ENCODE measurements around the gene MLIP. TPM values are rescaled to one million over a fixed set of nuclear protein-coding genes. Genes with fewer than 3 reads are reported as not detected.

MLIP gene
- total and polyA plus RNA-seq, 2 experiments from 2014 or later, result not detected

DNA sequence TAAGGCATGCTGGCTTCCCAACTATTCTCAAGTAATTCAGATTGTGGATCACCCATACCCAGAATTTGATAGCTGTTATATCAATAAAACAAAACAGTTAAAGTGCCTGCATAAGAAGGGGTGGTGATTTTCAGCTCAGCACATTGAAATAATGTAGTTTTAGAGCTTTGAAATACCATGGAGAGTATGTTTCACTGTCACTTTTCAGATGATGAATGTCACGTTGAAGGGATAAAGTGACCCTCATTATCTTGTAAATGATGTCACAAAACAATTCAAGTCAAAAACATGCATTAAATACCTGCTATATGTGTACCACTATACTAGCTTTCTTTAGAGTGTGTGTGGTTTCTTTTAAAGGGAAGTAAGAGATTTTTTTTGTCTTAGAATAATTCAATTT lies 27.6 kb downstream of the MLIP start:
- Histone ChIP-seq H3K27me3 (replicated peaks; ENCODE audit: insufficient read depth) (no peaks in the 10 kb centered on the region), H3F3A (ENCODE audit: insufficient read depth) (no peaks in the 10 kb centered on the region), H3K79me2 (ENCODE audit: insufficient read depth) (no peaks in the 10 kb centered on the region), H3K9ac (no peak overlapping the region), H3K27ac (no peak overlapping the region), H3K4me1 (ENCODE audit: insufficient read depth) (peaks cover 8% of the 10 kb centered on the region; the same call in 1 of the 2 replicates), H3K9me2 (ENCODE audit: insufficient read depth) (no peaks in the 10 kb centered on the region), H3K9me3 (ENCODE audit: low read depth) (no peaks in the 10 kb centered on the region), H3K36me3 (ENCODE audit: low read depth) (no peaks in the 10 kb centered on the region), H2AFZ (no peak overlapping the region), H3K4me2 (ENCODE audit: unreplicated experiment) (no peak overlapping the region), H4K20me1 (ENCODE audit: insufficient read depth) (no peaks in the 10 kb centered on the region), H3K4me3 (no peak overlapping the region)
- TF ChIP-seq EZH2phosphoT487 (IDR thresholded peaks at IDR 0.05; ENCODE audit: insufficient read depth, low read depth), result no peak
- in situ Hi-C loops (cut with MboI), result no loop called here
- DNase-seq, result no peak
- 60 to 71% methylated on average over 1 of the region's 1 CpG for WGBS, 2 experiments (ENCODE audit: low coverage in 1 of 2, low lambda C conversion rate in 2 of 2, missing lambda C conversion rate in 2 of 2)

DNA sequence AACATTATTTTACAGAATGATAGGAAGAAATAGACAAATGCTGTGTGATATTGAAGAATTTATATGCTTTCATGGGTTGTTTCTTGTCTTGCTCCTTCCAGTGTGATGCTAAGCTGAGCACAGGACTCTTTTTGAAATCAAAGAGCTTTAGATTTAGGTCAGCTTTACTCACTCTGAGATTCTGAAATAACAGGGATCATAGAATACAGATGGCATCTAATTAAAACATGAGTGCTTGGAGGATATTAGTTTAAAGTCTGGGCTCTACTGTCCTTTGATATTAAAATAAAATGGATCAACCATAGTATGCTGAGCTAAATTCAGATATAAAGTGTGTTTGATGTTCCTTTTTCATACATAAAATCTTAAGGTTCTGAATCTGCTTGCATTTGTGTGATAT lies 29.6 kb downstream of the MLIP start:
- Histone ChIP-seq H3K27me3 (replicated peaks; ENCODE audit: insufficient read depth) (no peaks in the 10 kb centered on the region), H3K79me2 (ENCODE audit: insufficient read depth) (no peaks in the 10 kb centered on the region), H3K9ac (no peak overlapping the region), H3K9me2 (ENCODE audit: insufficient read depth) (no peaks in the 10 kb centered on the region), H3K4me3 (no peak overlapping the region), H3K9me3 (ENCODE audit: low read depth) (no peaks in the 10 kb centered on the region), H3F3A (ENCODE audit: insufficient read depth) (no peaks in the 10 kb centered on the region), H3K4me1 (ENCODE audit: insufficient read depth) (peaks cover 6% of the 10 kb centered on the region; the same call in 1 of the 2 replicates), H4K20me1 (ENCODE audit: insufficient read depth) (no peaks in the 10 kb centered on the region), H2AFZ (no peak overlapping the region), H3K27ac (no peak overlapping the region), H3K36me3 (ENCODE audit: low read depth) (no peaks in the 10 kb centered on the region), H3K4me2 (ENCODE audit: unreplicated experiment) (no peak overlapping the region)
- in situ Hi-C loops (cut with MboI), result no loop called here
- TF ChIP-seq EZH2 (IDR thresholded peaks at IDR 0.05; ENCODE audit: insufficient read depth, poor library complexity, severe bottlenecking), result no peak
- no peak for TF ChIP-seq EZH2phosphoT487 (IDR thresholded peaks at IDR 0.05; ENCODE audit: insufficient read depth, low read depth)
- DNase-seq, result no peak

DNA sequence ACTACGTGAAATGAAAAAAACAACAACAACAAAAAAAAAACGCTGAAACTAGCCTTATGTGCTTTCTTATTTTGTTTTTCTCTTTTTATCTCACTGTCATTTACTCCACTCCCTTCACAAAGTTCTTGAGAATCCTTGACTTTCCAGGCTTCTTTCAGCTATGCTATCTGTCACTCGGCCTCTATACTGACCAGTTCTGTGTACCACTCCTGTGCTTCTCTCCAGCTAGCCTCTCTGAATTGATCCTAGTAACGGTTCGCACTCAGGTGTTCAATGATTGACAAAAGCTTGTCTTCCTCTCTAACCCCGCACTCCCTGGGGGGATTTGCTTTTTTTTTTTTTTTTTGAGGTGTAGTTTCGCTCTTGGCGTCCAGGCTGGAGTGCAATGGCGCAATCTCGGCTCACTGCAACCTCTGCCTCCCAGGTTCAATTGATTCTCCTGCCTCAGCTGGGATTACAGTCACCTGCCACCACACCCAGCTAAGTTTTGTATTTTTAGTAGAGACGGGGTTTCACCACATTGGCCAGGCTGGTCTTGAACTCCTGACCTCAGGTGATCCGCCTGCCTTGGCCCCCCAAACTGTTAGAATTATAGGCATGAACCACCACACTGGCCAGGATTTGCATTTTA lies 31.8 kb downstream of the MLIP start:
- H3K27me3 ChIP-seq (replicated peaks; ENCODE audit: insufficient read depth), result no peaks in the 10 kb centered on the region
- no peaks in the 10 kb centered on the region for H3K9me2 ChIP-seq (ENCODE audit: insufficient read depth)
- 68 to 78% methylated on average over 12 of the region's 12 CpGs for WGBS, 2 experiments (ENCODE audit: low coverage in 1 of 2, low lambda C conversion rate in 2 of 2, missing lambda C conversion rate in 2 of 2)
- TF ChIP-seq EZH2phosphoT487 (IDR thresholded peaks at IDR 0.05; ENCODE audit: insufficient read depth, low read depth) (no peak), EZH2 (IDR thresholded peaks at IDR 0.05; ENCODE audit: insufficient read depth, poor library complexity, severe bottlenecking) (no peak)
- H3K27ac ChIP-seq, result no peak overlapping the region
- DNase-seq, result no peak
- H3K4me3 ChIP-seq, result no peak overlapping the region
- H4K20me1 ChIP-seq (ENCODE audit: insufficient read depth), result no peaks in the 10 kb centered on the region
- no peaks in the 10 kb centered on the region for H3K79me2 ChIP-seq (ENCODE audit: insufficient read depth)
- H3K36me3 ChIP-seq (ENCODE audit: low read depth), result no peaks in the 10 kb centered on the region
- no peaks in the 10 kb centered on the region for H3F3A ChIP-seq (ENCODE audit: insufficient read depth)
- no peak overlapping the region for H2AFZ ChIP-seq
- no peaks in the 10 kb centered on the region for H3K9me3 ChIP-seq (ENCODE audit: low read depth)
- no peak overlapping the region for H3K4me2 ChIP-seq (ENCODE audit: unreplicated experiment)
- H3K9ac ChIP-seq, result no peak overlapping the region
- in situ Hi-C loops (cut with MboI), result no loop called here
- H3K4me1 ChIP-seq (ENCODE audit: insufficient read depth), result no peaks in the 10 kb centered on the region

DNA sequence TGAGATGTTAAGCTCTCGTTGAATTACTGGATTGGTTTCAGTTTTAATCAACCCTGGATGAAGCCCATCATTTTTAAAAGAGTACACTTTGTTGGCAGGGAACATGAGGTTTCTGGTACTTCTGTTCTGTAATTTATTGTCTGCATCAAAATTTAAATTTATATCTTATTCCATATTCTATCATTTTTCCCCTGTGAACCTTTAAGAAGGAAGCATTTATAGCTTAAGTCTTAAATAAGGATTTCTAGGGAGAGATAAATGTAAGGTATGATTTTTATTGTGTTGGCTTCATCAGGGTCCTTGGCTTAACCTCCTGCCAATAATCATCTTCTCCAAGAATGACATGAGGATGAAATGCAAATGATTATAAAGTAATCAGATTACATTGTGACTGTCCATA lies 40.6 kb downstream of the MLIP start:
- Histone ChIP-seq H3K9me2 (ENCODE audit: insufficient read depth) (no peaks in the 10 kb centered on the region), H3K79me2 (ENCODE audit: insufficient read depth) (no peaks in the 10 kb centered on the region), H3K27me3 (replicated peaks; ENCODE audit: insufficient read depth) (no peaks in the 10 kb centered on the region), H3K4me1 (ENCODE audit: insufficient read depth) (no peaks in the 10 kb centered on the region), H3K9me3 (ENCODE audit: low read depth) (no peaks in the 10 kb centered on the region), H3K9ac (no peak overlapping the region), H2AFZ (0 out of 2 replicates have a peak overlapping the region, but pooled peaks have one; percentile 39), H3K4me2 (ENCODE audit: unreplicated experiment) (no peak overlapping the region), H3K27ac (no peak overlapping the region), H3K4me3 (no peak overlapping the region), H3K36me3 (ENCODE audit: low read depth) (no peaks in the 10 kb centered on the region), H4K20me1 (ENCODE audit: insufficient read depth) (no peaks in the 10 kb centered on the region), H3F3A (ENCODE audit: insufficient read depth) (no peaks in the 10 kb centered on the region)
- TF ChIP-seq EZH2 (IDR thresholded peaks at IDR 0.05; ENCODE audit: insufficient read depth, poor library complexity, severe bottlenecking), result no peak
- no peak for TF ChIP-seq EZH2phosphoT487 (IDR thresholded peaks at IDR 0.05; ENCODE audit: insufficient read depth, low read depth)
- in situ Hi-C loops (cut with MboI), result no loop called here
- WGBS, 2 experiments (ENCODE audit: low coverage in 1 of 2, low lambda C conversion rate in 2 of 2, missing lambda C conversion rate in 2 of 2), result 7 to 24% methylated on average over 1 of the region's 1 CpG
- no peak for DNase-seq

DNA sequence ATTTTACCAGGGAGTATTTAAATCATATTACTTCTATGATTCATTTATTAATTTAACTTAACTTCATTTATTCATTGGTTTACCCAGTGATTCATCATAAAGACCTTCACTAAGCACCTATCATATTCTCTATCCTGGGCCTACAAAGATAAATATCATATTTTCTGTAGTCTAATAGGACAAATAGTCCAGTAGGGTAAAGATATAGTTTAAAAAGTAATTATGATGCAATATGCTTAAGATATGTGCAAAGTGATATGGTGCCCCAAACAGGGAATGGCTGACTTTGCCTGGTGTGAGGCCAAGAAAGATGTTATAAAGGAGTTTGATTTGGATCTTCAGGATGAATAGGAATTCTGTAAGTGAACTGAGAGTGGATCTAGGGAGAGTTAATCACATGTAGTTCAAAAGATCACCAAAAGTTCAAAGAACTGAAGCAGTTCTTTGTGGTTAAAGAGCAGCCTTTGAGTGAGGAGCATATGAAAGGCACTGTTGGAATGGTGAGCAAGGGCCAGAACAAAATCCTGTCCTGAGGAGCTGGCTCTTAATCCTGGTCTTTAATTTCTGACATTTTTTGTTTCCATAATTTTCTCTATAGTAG lies 45.5 kb downstream of the MLIP start:
- H3K9me3 ChIP-seq (ENCODE audit: low read depth), result no peaks in the 10 kb centered on the region
- no peaks in the 10 kb centered on the region for H3K9me2 ChIP-seq (ENCODE audit: insufficient read depth)
- no peaks in the 10 kb centered on the region for H4K20me1 ChIP-seq (ENCODE audit: insufficient read depth)
- H3K9ac ChIP-seq, result no peak overlapping the region
- DNase-seq, result no peak
- H3K4me2 ChIP-seq (ENCODE audit: unreplicated experiment), result no peak overlapping the region
- H3K27me3 ChIP-seq (replicated peaks; ENCODE audit: insufficient read depth), result no peaks in the 10 kb centered on the region
- no peak overlapping the region for H2AFZ ChIP-seq
- no peak for TF ChIP-seq EZH2phosphoT487 (IDR thresholded peaks at IDR 0.05; ENCODE audit: insufficient read depth, low read depth)
- no peak for TF ChIP-seq EZH2 (IDR thresholded peaks at IDR 0.05; ENCODE audit: insufficient read depth, poor library complexity, severe bottlenecking)
- H3K4me1 ChIP-seq (ENCODE audit: insufficient read depth), result no peaks in the 10 kb centered on the region
- no peaks in the 10 kb centered on the region for H3K79me2 ChIP-seq (ENCODE audit: insufficient read depth)
- H3F3A ChIP-seq (ENCODE audit: insufficient read depth), result no peaks in the 10 kb centered on the region
- no peak overlapping the region for H3K27ac ChIP-seq
- in situ Hi-C loops (cut with MboI), result no loop called here
- no peak overlapping the region for H3K4me3 ChIP-seq
- no peaks in the 10 kb centered on the region for H3K36me3 ChIP-seq (ENCODE audit: low read depth)
